ENCODE measurements around the gene SLC37A1.

DNA sequence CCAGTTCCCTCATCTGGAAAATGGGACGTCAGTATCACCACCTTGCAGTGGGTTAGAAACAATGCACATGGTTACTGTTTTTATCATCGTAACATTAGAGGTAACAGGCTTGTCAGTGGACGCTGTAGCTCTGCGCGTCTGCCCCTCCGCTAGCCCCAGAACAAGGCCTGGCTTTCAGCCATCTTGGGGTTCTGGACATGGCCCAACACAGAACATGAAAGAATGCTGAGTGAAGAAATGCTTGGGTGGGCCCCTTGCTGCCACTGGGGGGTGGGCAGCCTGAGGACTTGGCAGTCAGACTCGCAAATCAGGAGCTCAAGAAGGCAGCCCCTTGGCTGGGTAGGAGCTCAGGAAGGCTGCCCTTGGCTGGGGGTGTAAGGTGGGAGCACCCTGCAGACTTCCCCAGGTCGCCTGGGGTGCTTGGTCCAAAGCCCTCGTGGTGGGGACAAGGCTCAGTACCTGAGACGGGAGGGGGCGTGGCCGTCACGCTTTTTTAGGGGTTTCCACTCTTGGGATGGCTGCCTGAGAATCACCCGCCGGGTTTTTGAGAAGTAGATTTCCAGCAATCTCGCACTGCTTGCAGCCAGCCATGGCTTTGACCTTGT, 51.7 kb downstream of the SLC37A1 start:
- TF ChIP-seq CTCF (IDR thresholded peaks at IDR 0.05): no peak
- no peak for TF ChIP-seq POLR2A (IDR thresholded peaks at IDR 0.05)
